HepG2 (cell line): ENCODE measurements around the gene TSPAN15. TPM values are rescaled to one million over a fixed set of nuclear protein-coding genes. Genes with fewer than 3 reads are reported as not detected.

ENCODE experiments used
- ATAC-seq: fragments of 200-7000 bp; cut with Tn5 transposase; 3 replicates; pipeline ENCODE4 v1.9.1; 2020; ENCODE audit warnings: mild to moderate bottlenecking, moderate library complexity
- BruUV-seq: library from RNA; stranded (reverse); fragments of 400-500 nt; replicated peaks from 2 replicates; lab custom pipeline; 2021; lab: Mats Ljungman, UMichigan
- CTCF ChIA-PET: fragments of 300-600 bp; formaldehyde crosslinking; extraction: SDS; loops from one replicate; lab custom pipeline; 2021; ENCODE audit warnings: low total read pairs, inconsistent platforms, low intra/inter-chr PET ratio; lab: Yijun Ruan, JAX
- POLR2A ChIA-PET: fragments of 350-600 bp; sonication (Branson Sonifier 250); formaldehyde crosslinking; loops from one replicate; lab custom pipeline; 2020; ENCODE audit warnings: antibody characterized with exemption, inconsistent platforms; lab: Yijun Ruan, JAX
- DNase-seq: peaks from one replicate; pipeline ENCODE4 v3.0.0-alpha.2; 2015; ENCODE audit warnings: low spot score
- FAIRE-seq: peaks from 3 replicates; lab custom pipeline; 2011; peaks lifted over from hg19 to GRCh38; lab: Jason Lieb, UNC
- H2AFZ ChIP-seq: one replicate; pipeline ENCODE4 v1.6.1; 2011; ENCODE audit warnings: low read length, inconsistent platforms
- H3K27ac ChIP-seq: fragments of 300-600 bp; 3 replicates; pipeline ENCODE4 v1.8.0; 2011; ENCODE audit warnings: mixed run types, mild to moderate bottlenecking, mixed read lengths, low read length, inconsistent platforms; ENCODE audit not compliant: insufficient read depth; ENCODE audit errors: extremely low read length
- H3K27me3 ChIP-seq, 2 experiments: fragments of 200-600 bp in 1 of 2; 2 replicates in 1 of 2; 3 replicates in 1 of 2; pipeline versions ENCODE4 v1.6.0 to v1.8.0; 2011; ENCODE audit warnings: low read length in 2 of 2, mild to moderate bottlenecking in 2 of 2, moderate library complexity in 2 of 2, inconsistent platforms in 1 of 2; ENCODE audit not compliant: insufficient read depth in 2 of 2, control insufficient read depth in 1 of 2
- H3K36me3 ChIP-seq, 2 experiments: fragments of 200-600 bp in 1 of 2; replicated peaks in 1 of 2; 2 replicates in 1 of 2; 3 replicates in 1 of 2; pipeline versions ENCODE4 v1.5.1 to v1.8.0; 2011; ENCODE audit warnings: low read length in 2 of 2, inconsistent platforms in 1 of 2; ENCODE audit not compliant: insufficient read depth in 2 of 2, control insufficient read depth in 1 of 2
- H3K4me1 ChIP-seq: 2 replicates; pipeline ENCODE4 v1.5.1; 2012; ENCODE audit warnings: low read length, inconsistent platforms; ENCODE audit not compliant: insufficient read depth
- H3K4me2 ChIP-seq: 2 replicates; pipeline ENCODE4 v1.6.0; 2011; ENCODE audit warnings: low read depth, low read length, inconsistent platforms
- H3K4me3 ChIP-seq, 3 experiments: fragments of 200-600 bp in 1 of 3; sonication (generic), shearing (Covaris generic) in 1 of 3; replicated peaks in 1 of 3; 2 replicates each; pipeline ENCODE4 v1.5.1; 2011 to 2016; ENCODE audit warnings: low read length in 3 of 3, inconsistent platforms in 2 of 3, low read depth in 2 of 3, mild to moderate bottlenecking in 2 of 3, control low read depth in 1 of 3, mixed read lengths in 1 of 3; ENCODE audit not compliant: insufficient read depth in 1 of 3
- H3K79me2 ChIP-seq: one replicate; pipeline ENCODE4 v1.6.1; 2011; ENCODE audit warnings: low read length, inconsistent platforms; ENCODE audit not compliant: insufficient read depth
- H3K9ac ChIP-seq: 2 replicates; pipeline ENCODE4 v1.6.0; 2011; ENCODE audit warnings: mild to moderate bottlenecking, low read depth, low read length, inconsistent platforms; ENCODE audit not compliant: insufficient read depth
- H3K9me3 ChIP-seq: 2 replicates; pipeline ENCODE4 v1.5.1; 2012; ENCODE audit warnings: mild to moderate bottlenecking, low read length
- H4K20me1 ChIP-seq: 2 replicates; pipeline ENCODE4 v1.6.0; 2011; ENCODE audit warnings: inconsistent platforms, mild to moderate bottlenecking, low read length, moderate library complexity; ENCODE audit not compliant: insufficient read depth
- AKNA ChIP-seq: sonication (generic); formaldehyde crosslinking; IDR thresholded peaks from 2 replicates; pipeline ENCODE4 v1.4.0; 2020; ENCODE audit warnings: missing genetic modification reagents, borderline replicate concordance
- ATF1 ChIP-seq: IDR thresholded peaks from 2 replicates; pipeline ENCODE4 v1.6.1; 2016; ENCODE audit warnings: mild to moderate bottlenecking, control low read depth
- CBFB ChIP-seq: sonication (generic); formaldehyde crosslinking; IDR thresholded peaks from 2 replicates; pipeline ENCODE4 v1.4.0; 2020; ENCODE audit warnings: missing genetic modification reagents
- ELF3 ChIP-seq: IDR thresholded peaks from 2 replicates; pipeline ENCODE4 v1.6.1; 2016; ENCODE audit warnings: missing genetic modification reagents, missing compliant biosample characterization
- ERF ChIP-seq: IDR thresholded peaks from 2 replicates; pipeline ENCODE4 v1.6.1; 2018; ENCODE audit warnings: missing biosample characterization, missing genetic modification reagents
- GATAD2A ChIP-seq: IDR thresholded peaks from 2 replicates; pipeline ENCODE4 v1.6.1; 2016
- MED8 ChIP-seq: sonication (generic); formaldehyde crosslinking; IDR thresholded peaks from 2 replicates; pipeline ENCODE4 v1.8.1; 2023; ENCODE audit warnings: mild to moderate bottlenecking, missing genetic modification reagents; ENCODE audit not compliant: insufficient replicate concordance
- POGZ ChIP-seq: sonication (generic); formaldehyde crosslinking; IDR thresholded peaks from 2 replicates; pipeline ENCODE4 v1.4.0; 2020; ENCODE audit warnings: mild to moderate bottlenecking, missing genetic modification reagents
- U2AF2 ChIP-seq: fragments of 200-400 bp; formaldehyde crosslinking; IDR thresholded peaks from 2 replicates; pipeline ENCODE4 v1.6.1; 2017; ENCODE audit warnings: low read depth, mild to moderate bottlenecking, low read length
- ZFX ChIP-seq: sonication (generic); formaldehyde crosslinking; IDR thresholded peaks from 2 replicates; pipeline ENCODE4 v1.4.0; 2020; ENCODE audit warnings: mild to moderate bottlenecking, low read depth, missing genetic modification reagents, moderate library complexity
- ZNF17 ChIP-seq: sonication (generic); formaldehyde crosslinking; IDR thresholded peaks from 2 replicates; pipeline ENCODE4 v1.5.0; 2020; ENCODE audit warnings: mild to moderate bottlenecking, missing genetic modification reagents
- ZNF329 ChIP-seq: sonication (generic); formaldehyde crosslinking; IDR thresholded peaks from 2 replicates; pipeline ENCODE4 v1.9.0; 2021; ENCODE audit warnings: low read depth, mild to moderate bottlenecking, missing genetic modification reagents
- ZNF644 ChIP-seq: IDR thresholded peaks from 2 replicates; pipeline ENCODE4 v1.6.1; 2016; ENCODE audit warnings: low read depth
- ZNF674 ChIP-seq: sonication (generic); formaldehyde crosslinking; IDR thresholded peaks from 2 replicates; pipeline ENCODE4 v1.5.0; 2020; ENCODE audit warnings: low read depth, mild to moderate bottlenecking, missing genetic modification reagents
- ZSCAN31 ChIP-seq: sonication (generic); formaldehyde crosslinking; IDR thresholded peaks from 2 replicates; pipeline ENCODE4 v1.5.0; 2020; ENCODE audit warnings: low read depth, mild to moderate bottlenecking, missing genetic modification reagents
- WGBS: methylation state at CpG from one replicate; pipeline ENCODE4 v1.1.6; 2017; ENCODE audit warnings: low lambda C conversion rate; 5-methylcytosine and 5-hydroxymethylcytosine counted together
- in situ Hi-C: cut with HindIII; loops from 2 replicates; pipeline ENCODE4 v1.10.0; 2017; ENCODE audit warnings: low pct_unique_long_range_greater_than_20kb; ENCODE audit not compliant: extremely low pct_ligation_motif_present
- intact Hi-C: fragments of 100-400 bp; cut with micrococcal nuclease; formaldehyde crosslinking; loops from one replicate; pipeline ENCODE4 v1.10.0; 2022; ENCODE audit not compliant: unreplicated experiment
- polyA plus RNA-seq, 8 experiments: library from polyadenylated mRNA; depleted of rRNA in 3 of 8; stranded (reverse) in 7 of 8; unstranded in 1 of 8; fragments of >200 nt; fragmentation: Illumina TruSeq in 4 of 8; extraction: Trizol in 4 of 8; gene quantifications; 2 replicates each; pipeline versions ENCODE4 v1.2.1 to v1.2.3, GENCODE V29; 2011 to 2016; ENCODE audit warnings: low read depth in 4 of 8, missing spikeins in 1 of 8, mixed read lengths in 1 of 8; ENCODE audit not compliant: insufficient read depth in 1 of 8
- total RNA-seq, 5 experiments: library from RNA; depleted of rRNA; stranded (reverse); fragments of >200 nt; fragmentation: Illumina TruSeq; extraction: Trizol; gene quantifications; 2 replicates each; pipeline ENCODE4 v1.2.3, GENCODE V29; 2016; ENCODE audit warnings: low read depth in 1 of 5

TSPAN15 gene
- total and polyA plus RNA-seq, 2 of the 13 experiments (the other 11 are each of a cell fraction or from before 2014, with no cell fraction given), result 0.27 to 3.2 TPM

GRCh38 chr10:69434169-69434568, 17.1 kb upstream of the TSPAN15 start:
- BruUV-seq, result no TSS peak
- DNase-seq (no peak), FAIRE-seq (no peak), ATAC-seq (no peak)
- peaks cover 13% of the 10 kb centered on the region for H3K4me1 ChIP-seq
- H3K9me3 ChIP-seq, result no peaks in the 10 kb centered on the region
- in situ Hi-C loops, result no loop called here
- ChIA-PET POLR2A (no interaction called here), CTCF (no interaction called here)
- H4K20me1 ChIP-seq, result no peaks in the 10 kb centered on the region
- H3K79me2 ChIP-seq, result no peaks in the 10 kb centered on the region
- 46% methylated on average over 2 of the region's 2 CpGs for WGBS
- H3K4me3 ChIP-seq, result no peak overlapping the region
- TF ChIP-seq GATAD2A (CRISPR knock-in tag) (no peak), CBFB (CRISPR knock-in tag) (no peak), AKNA (CRISPR knock-in tag) (no peak), ZNF329 (CRISPR knock-in tag) (no peak), POGZ (CRISPR knock-in tag) (no peak), ATF1 (CRISPR knock-in tag) (no peak), U2AF2 (no peak), ZFX (CRISPR knock-in tag) (no peak), ERF (CRISPR knock-in tag) (no peak), ZNF644 (CRISPR knock-in tag) (no peak), MED8 (CRISPR knock-in tag) (no peak), ZNF17 (CRISPR knock-in tag) (no peak), ZSCAN31 (CRISPR knock-in tag) (no peak), ELF3 (CRISPR knock-in tag) (no peak), ZNF674 (CRISPR knock-in tag) (no peak)
- H3K27me3 ChIP-seq, result 0 out of 5 replicates have a peak, but pooled peaks cover 0 to 11% of the 10 kb centered on the region in 2 experiments
- H2AFZ ChIP-seq, result no peak overlapping the region
- no peak overlapping the region for H3K9ac ChIP-seq
- H3K36me3 ChIP-seq, result no peaks in the 10 kb centered on the region
- no peak overlapping the region for H3K4me2 ChIP-seq
- intact Hi-C loops, result no loop called here
- H3K27ac ChIP-seq, result no peak overlapping the region
